ENCODE data around the gene PITX2.

Gene PITX2

DNA sequence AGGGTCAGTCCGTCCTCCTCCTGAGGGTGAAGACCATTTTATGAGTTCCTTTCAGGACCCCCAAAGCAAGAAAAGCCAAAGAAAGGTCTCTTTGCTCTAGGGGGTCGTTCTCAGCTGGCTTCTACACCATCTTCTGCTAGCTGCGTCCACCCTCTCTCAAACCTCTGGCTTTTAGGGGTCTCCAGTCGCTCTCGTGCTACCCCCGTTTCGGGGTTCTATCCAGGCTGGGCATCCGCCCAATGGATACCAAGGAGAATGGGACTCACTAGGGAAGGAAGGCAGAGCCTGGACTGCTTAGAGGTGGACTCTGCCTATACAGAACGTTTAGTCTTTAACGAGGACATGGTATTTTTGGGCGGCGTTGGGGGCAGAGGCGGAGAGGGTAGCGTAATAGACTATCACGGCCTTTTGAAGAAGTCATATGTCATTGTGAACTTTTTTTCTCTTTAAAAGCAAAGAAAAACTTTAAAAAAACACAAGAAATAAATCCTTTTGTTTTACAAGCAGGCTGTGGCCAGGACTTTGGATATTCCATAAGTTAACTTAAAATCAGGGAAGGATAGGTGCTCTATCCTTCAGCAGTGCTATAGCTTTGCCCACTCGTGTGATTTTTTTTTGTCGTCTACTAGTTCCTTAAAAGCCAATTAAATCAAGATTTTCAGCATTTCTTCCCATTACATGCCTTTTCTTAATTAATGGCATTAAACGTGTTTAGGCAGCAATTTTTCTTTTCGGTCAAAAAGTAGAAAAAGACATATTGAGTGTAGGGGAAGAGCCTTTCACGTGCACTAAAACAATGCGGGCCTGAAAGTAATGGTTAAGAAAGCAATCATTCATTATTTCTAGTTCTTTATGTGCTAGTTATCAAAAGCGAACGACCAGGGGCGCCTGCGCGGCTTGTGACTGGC, 7.2 kb upstream of the PITX2 start:
- Histone ChIP-seq H3K27ac (ENCODE audit: insufficient read depth, low read length, poor library complexity, severe bottlenecking) (no peak overlapping the region), H3K4me3 (ENCODE audit: insufficient read depth, low read depth, low read length, poor library complexity, severe bottlenecking) (no peak overlapping the region), H3K9me3 (ENCODE audit: control insufficient read depth, low read length) (no peaks in the 10 kb centered on the region), H3K27me3 (replicated peaks; ENCODE audit: control insufficient read depth, insufficient read depth, low read length, poor library complexity, severe bottlenecking) (peaks cover 81% of the 10 kb centered on the region), H3K36me3 (ENCODE audit: control insufficient read depth, insufficient read depth, low read length) (no peaks in the 10 kb centered on the region), H3K4me1 (ENCODE audit: control insufficient read depth, insufficient read depth, low read length, poor library complexity, severe bottlenecking) (peaks cover 7% of the 10 kb centered on the region)
- no peak for DNase-seq

DNA sequence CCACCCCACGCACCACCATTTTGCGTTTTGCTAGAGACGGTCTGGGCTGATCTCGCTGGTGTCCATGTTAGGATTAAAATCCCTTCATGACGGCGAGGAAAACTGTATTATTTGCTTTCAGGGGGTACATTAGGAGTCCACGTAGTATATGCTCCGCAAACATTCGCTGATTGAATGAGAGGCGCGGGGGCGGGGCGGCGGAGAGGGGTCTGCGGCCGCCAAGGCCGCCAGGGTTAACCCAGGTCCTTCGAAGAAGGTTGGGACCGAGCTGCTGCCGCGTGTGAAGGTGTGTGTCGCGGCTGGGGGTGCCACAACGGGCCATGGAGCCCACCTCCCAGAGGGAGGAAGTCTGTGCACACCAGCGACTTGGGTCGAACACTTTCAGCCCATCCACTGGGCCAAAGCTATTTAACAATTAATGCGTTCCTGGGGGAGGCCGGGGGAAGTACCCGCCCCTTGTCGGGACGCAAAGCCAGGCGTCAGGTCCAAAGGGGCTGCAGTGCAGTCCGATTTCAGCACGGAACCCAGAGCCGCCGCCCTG, 6.4 kb upstream of the PITX2 start:
- Histone ChIP-seq H3K27ac (ENCODE audit: insufficient read depth, low read length, poor library complexity, severe bottlenecking) (no peak overlapping the region), H3K27me3 (replicated peaks; ENCODE audit: control insufficient read depth, insufficient read depth, low read length, poor library complexity, severe bottlenecking) (peaks cover 77% of the 10 kb centered on the region), H3K4me1 (ENCODE audit: control insufficient read depth, insufficient read depth, low read length, poor library complexity, severe bottlenecking) (peaks cover 7% of the 10 kb centered on the region), H3K36me3 (ENCODE audit: control insufficient read depth, insufficient read depth, low read length) (no peaks in the 10 kb centered on the region), H3K4me3 (ENCODE audit: insufficient read depth, low read depth, low read length, poor library complexity, severe bottlenecking) (no peak overlapping the region), H3K9me3 (ENCODE audit: control insufficient read depth, low read length) (no peaks in the 10 kb centered on the region)
- no peak for DNase-seq

DNA sequence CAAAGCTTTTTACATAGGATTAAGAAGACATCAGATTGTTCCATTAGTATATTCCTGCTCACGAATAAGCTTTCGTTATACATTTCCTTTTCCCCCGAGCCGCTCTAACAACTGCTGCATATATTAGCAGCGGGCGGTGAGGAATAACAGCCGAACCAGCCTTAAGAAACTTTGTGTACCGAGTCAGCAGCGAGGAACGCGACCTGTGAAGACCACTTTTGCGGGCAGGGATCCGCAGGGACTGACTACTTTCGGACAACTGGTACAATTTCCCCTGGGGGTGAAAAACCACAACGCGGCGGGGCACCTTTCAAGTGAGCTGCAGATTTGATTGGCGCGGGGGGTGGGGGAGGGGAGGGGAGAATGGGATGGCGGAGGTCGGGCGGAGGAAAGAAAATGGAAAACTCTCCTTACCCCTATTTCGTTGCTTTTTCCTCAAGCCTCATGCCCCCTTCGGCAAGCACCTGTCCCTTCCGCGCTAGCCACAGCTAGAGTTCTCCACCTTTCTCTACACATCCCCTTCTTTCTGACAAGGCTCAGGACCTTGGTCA, 5.9 kb upstream of the PITX2 start:
- Histone ChIP-seq H3K27me3 (replicated peaks; ENCODE audit: control insufficient read depth, insufficient read depth, low read length, poor library complexity, severe bottlenecking) (peaks cover 77% of the 10 kb centered on the region), H3K9me3 (ENCODE audit: control insufficient read depth, low read length) (no peaks in the 10 kb centered on the region), H3K36me3 (ENCODE audit: control insufficient read depth, insufficient read depth, low read length) (no peaks in the 10 kb centered on the region), H3K4me3 (ENCODE audit: insufficient read depth, low read depth, low read length, poor library complexity, severe bottlenecking) (no peak overlapping the region), H3K4me1 (ENCODE audit: control insufficient read depth, insufficient read depth, low read length, poor library complexity, severe bottlenecking) (peaks cover 7% of the 10 kb centered on the region), H3K27ac (ENCODE audit: insufficient read depth, low read length, poor library complexity, severe bottlenecking) (no peak overlapping the region)
- no peak for DNase-seq

DNA sequence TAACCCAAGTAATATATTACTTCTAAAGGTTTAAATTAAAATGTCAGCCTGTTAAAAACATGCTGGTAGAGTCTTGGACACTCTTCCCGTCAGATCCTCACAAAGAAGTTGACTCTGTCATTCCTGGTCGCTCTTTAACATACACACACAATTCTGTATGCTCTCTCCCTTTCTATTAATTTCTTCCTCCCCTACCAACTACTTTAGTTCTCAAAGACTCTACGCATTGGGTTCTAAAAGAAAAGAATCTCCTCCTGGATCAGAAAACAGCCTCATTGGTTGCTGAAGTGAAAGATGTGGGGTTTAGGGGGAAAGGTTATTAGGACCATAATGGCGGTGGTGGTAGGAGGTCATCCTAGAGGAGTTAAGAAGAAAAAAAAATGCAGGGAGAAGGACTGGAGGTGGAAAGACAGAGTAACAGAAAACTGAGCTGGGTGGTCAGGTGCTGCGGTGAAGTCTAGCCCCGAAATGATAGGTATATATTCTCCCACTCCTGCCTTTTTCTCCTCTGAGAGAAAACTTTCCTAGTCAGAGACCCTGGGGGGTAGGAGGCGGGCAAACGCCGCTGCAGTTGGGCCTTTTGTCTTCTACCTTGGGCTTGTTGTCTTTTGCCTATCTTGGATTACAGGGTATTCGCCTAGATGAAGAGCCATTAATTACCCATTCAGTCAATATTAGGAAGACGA, 5.2 kb upstream of the PITX2 start:
- Histone ChIP-seq H3K4me1 (ENCODE audit: control insufficient read depth, insufficient read depth, low read length, poor library complexity, severe bottlenecking) (peaks cover 9% of the 10 kb centered on the region), H3K4me3 (ENCODE audit: insufficient read depth, low read depth, low read length, poor library complexity, severe bottlenecking) (no peak overlapping the region), H3K9me3 (ENCODE audit: control insufficient read depth, low read length) (no peaks in the 10 kb centered on the region), H3K27me3 (replicated peaks; ENCODE audit: control insufficient read depth, insufficient read depth, low read length, poor library complexity, severe bottlenecking) (peaks cover 74% of the 10 kb centered on the region), H3K36me3 (ENCODE audit: control insufficient read depth, insufficient read depth, low read length) (no peaks in the 10 kb centered on the region), H3K27ac (ENCODE audit: insufficient read depth, low read length, poor library complexity, severe bottlenecking) (no peak overlapping the region)
- DNase-seq = no peak

DNA sequence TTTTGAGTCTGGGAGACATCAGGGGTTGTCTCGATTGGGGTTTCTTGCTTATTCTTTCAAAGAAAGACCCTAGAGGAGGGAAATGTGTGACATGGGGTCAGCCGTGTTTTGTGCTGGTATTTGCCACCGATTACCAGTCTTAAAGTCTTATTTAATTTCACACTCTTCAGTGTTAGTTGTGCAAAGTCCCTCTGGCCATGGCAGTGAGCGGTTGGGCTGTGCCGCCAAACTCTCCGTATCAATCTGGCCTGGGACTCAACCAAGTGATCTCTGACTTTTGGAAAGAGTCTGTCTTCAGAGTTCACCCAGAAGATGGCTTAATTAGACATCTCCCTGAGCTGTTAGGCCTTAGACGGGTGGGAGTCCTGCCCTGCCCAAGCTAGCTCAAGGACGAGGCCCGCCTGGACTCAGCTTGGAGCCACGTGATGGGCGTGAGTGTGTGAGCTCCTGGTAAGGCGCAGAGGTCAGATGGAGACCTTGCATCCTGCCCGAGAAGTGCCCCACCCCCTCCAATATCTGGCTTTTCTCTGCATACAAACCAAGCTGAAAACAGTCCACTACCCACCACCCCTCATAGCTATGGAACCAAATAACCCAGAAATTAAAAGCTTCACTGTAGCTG, 3.8 kb upstream of the PITX2 start:
- Histone ChIP-seq H3K27ac (ENCODE audit: insufficient read depth, low read length, poor library complexity, severe bottlenecking) (no peak overlapping the region), H3K27me3 (replicated peaks; ENCODE audit: control insufficient read depth, insufficient read depth, low read length, poor library complexity, severe bottlenecking) (peaks cover 73% of the 10 kb centered on the region), H3K4me3 (ENCODE audit: insufficient read depth, low read depth, low read length, poor library complexity, severe bottlenecking) (no peak overlapping the region), H3K36me3 (ENCODE audit: control insufficient read depth, insufficient read depth, low read length) (no peaks in the 10 kb centered on the region), H3K4me1 (ENCODE audit: control insufficient read depth, insufficient read depth, low read length, poor library complexity, severe bottlenecking) (peaks cover 15% of the 10 kb centered on the region), H3K9me3 (ENCODE audit: control insufficient read depth, low read length) (no peaks in the 10 kb centered on the region)
- DNase-seq = no peak

DNA sequence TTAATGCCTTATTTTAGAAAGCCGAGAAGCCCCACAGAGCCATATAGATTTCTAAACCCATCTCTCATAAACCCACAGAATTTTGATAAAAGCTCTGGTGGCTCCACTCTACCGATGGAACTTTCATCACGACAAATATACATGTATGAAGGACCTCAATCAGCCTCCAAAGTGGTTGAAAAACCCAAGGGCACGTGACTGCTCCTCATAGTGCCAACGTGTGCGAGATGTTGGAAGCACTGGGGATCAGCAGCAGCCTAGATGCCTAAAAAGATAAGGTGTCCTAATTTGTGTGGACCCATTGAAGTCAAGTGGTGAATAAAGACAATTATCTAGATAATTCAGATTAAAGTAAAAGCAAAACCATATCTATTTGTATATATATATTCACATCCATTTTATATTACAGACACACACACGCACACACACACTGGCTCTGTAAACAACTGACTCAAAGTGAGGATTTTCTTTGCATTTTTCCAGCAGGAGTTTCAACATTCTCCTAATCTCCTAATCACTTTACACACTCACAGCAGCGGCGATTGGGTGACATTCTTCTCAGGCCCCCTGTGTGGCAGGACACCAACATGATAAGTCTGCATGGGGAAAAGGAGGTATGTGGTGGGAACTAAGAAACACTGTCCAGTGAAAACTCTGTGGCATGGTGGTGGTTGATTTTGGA, 2.8 kb upstream of the PITX2 start:
- Histone ChIP-seq H3K4me1 (ENCODE audit: control insufficient read depth, insufficient read depth, low read length, poor library complexity, severe bottlenecking) (peaks cover 22% of the 10 kb centered on the region), H3K27ac (ENCODE audit: insufficient read depth, low read length, poor library complexity, severe bottlenecking) (no peak overlapping the region), H3K36me3 (ENCODE audit: control insufficient read depth, insufficient read depth, low read length) (no peaks in the 10 kb centered on the region), H3K27me3 (replicated peaks; ENCODE audit: control insufficient read depth, insufficient read depth, low read length, poor library complexity, severe bottlenecking) (peaks cover 79% of the 10 kb centered on the region), H3K4me3 (ENCODE audit: insufficient read depth, low read depth, low read length, poor library complexity, severe bottlenecking) (no peak overlapping the region), H3K9me3 (ENCODE audit: control insufficient read depth, low read length) (no peaks in the 10 kb centered on the region)
- no peak for DNase-seq

DNA sequence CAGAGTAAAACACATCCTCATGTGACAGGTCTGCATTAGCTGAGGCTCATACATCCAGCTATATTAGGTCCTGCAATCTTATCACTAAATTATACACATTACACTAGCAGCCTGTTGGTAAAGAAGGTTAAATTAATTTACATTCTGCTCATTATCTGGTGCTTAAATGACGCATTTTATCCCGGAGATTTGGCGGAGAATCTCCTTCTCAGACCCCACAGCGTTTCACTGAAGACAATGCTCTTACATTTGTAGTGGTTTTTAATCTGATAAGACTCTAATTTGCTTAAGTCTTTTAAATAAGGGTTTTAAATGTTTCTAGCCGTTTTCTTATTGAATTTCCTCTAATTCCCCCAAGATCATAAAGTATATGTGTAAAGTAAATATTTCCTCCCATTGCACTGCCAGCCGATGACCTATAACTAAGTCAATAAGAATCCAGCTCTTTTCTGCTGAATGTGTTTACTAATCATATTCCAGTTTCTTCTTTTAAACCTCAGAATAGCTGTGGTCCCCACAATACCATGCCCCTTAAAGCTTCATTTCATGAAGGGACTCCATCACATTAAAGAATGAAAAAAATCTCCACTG, 2.1 kb upstream of the PITX2 start:
- Histone ChIP-seq H3K36me3 (ENCODE audit: control insufficient read depth, insufficient read depth, low read length) (no peaks in the 10 kb centered on the region), H3K9me3 (ENCODE audit: control insufficient read depth, low read length) (no peaks in the 10 kb centered on the region), H3K4me1 (ENCODE audit: control insufficient read depth, insufficient read depth, low read length, poor library complexity, severe bottlenecking) (peaks cover 22% of the 10 kb centered on the region), H3K4me3 (ENCODE audit: insufficient read depth, low read depth, low read length, poor library complexity, severe bottlenecking) (no peak overlapping the region), H3K27me3 (replicated peaks; ENCODE audit: control insufficient read depth, insufficient read depth, low read length, poor library complexity, severe bottlenecking) (peaks cover 78% of the 10 kb centered on the region), H3K27ac (ENCODE audit: insufficient read depth, low read length, poor library complexity, severe bottlenecking) (no peak overlapping the region)
- DNase-seq = no peak

DNA sequence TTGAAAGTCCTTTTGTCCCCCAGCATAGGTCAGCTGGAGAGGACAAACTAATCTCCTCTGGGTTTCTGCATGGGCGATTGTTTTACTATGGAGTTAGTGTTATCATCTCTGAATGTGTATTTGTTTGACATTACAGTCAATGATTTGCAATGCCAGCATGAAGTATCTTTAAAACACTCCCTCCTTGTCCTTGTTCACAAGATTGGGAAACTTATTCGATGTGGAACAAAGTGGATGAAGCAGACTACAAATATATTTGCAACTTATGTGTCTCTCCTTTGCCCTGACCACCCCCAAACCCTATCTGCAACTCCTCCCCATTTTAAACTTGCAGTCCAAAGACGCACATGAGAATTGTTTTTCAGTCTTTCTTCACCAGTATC, 1.5 kb upstream of the PITX2 start:
- Histone ChIP-seq H3K9me3 (ENCODE audit: control insufficient read depth, low read length) (no peaks in the 10 kb centered on the region), H3K36me3 (ENCODE audit: control insufficient read depth, insufficient read depth, low read length) (no peaks in the 10 kb centered on the region), H3K4me3 (ENCODE audit: insufficient read depth, low read depth, low read length, poor library complexity, severe bottlenecking) (no peak overlapping the region), H3K27ac (ENCODE audit: insufficient read depth, low read length, poor library complexity, severe bottlenecking) (no peak overlapping the region), H3K4me1 (ENCODE audit: control insufficient read depth, insufficient read depth, low read length, poor library complexity, severe bottlenecking) (peaks cover 22% of the 10 kb centered on the region), H3K27me3 (replicated peaks; ENCODE audit: control insufficient read depth, insufficient read depth, low read length, poor library complexity, severe bottlenecking) (peaks cover 76% of the 10 kb centered on the region)
- no peak for DNase-seq

DNA sequence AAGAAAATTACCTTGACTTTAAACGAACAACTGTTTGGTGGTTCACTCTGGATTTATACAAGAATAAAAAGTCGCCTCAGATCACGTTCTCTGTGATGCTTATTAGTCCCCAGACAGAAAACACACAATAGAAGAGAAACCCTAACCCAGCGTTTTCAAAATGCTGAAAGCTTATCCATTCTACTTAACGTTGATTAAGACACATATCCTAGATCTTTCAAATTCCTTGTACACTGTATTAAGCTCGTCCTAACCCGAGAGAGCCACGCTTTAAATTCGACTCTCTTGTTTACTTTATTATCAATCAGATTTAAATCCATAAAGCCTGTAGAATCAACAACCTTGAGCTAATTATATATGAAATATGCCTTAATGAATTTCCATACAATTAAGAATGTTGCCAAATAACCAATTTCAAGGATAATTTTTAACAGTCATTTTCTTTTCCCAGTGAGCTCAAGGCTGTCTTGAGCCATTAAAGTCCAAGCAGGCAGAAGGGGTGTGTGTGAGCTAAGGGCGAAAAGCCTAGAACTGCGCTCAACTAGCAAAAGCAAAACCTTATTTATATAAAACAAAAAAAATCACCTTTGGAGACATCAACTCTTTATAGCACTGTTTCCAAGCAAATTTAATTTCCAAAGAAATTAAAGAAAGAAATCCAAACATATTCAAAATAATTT, 981 bp upstream of the PITX2 start:
- H3K27me3 ChIP-seq (replicated peaks; ENCODE audit: control insufficient read depth, insufficient read depth, low read length, poor library complexity, severe bottlenecking) = peaks cover 74% of the 10 kb centered on the region
- H3K4me3 ChIP-seq (ENCODE audit: insufficient read depth, low read depth, low read length, poor library complexity, severe bottlenecking) = no peak overlapping the region
- H3K4me1 ChIP-seq (ENCODE audit: control insufficient read depth, insufficient read depth, low read length, poor library complexity, severe bottlenecking) = peaks cover 22% of the 10 kb centered on the region
- H3K27ac ChIP-seq (ENCODE audit: insufficient read depth, low read length, poor library complexity, severe bottlenecking) = no peak overlapping the region
- H3K36me3 ChIP-seq (ENCODE audit: control insufficient read depth, insufficient read depth, low read length) = no peaks in the 10 kb centered on the region
- no peak for DNase-seq
- H3K9me3 ChIP-seq (ENCODE audit: control insufficient read depth, low read length) = no peaks in the 10 kb centered on the region

All from effector memory CD4-positive, alpha-beta T cell (primary cell).